ENCODE results near the gene PRDX2. TPM values are rescaled to one million over a fixed set of nuclear protein-coding genes. Genes with fewer than 3 reads are reported as not detected.

PRDX2 gene
- total RNA-seq, 6 experiments from 2014 or later = 164 to 466 (median 202) TPM

- intact Hi-C loops (cut with DNase I) = no loop called here
- no peaks in the 10 kb centered on the region for H3K36me3 ChIP-seq
- WGBS (ENCODE audit: insufficient coverage, low coverage, low lambda C conversion rate, missing lambda C conversion rate) = 2% methylated on average over 21 of the region's 81 CpGs
- peaks cover 0 to 33% (median 17%) of the 10 kb centered on the region in 4 donors for H3K4me1 ChIP-seq
- H3K9me3 ChIP-seq = no peaks in the 10 kb centered on the region
- H3K4me3 ChIP-seq = peak overlapping the region; percentile 73 to 90 (median 81)
- no peaks in the 10 kb centered on the region for H3K27me3 ChIP-seq
- TF ChIP-seq POLR2A (IDR thresholded peaks at IDR 0.05) (peak; percentile 91), CTCF (IDR thresholded peaks at IDR 0.05) (no peak)
- H3K27ac ChIP-seq = peak overlapping the region; percentile 96 to 100 (median 99)
- ATAC-seq = peak; percentile 29 to 58 (median 52)
- DNase-seq = peak; percentile 96 to 97 (median 97)
Observed at GRCh38 chr19:12793290-12794195, 8.1 kb downstream of the PRDX2 start.

GRCh38 chr19:12792853-12793289 is 8.7 kb downstream of the PRDX2 start:
- Histone ChIP-seq H3K36me3 (no peaks in the 10 kb centered on the region), H3K4me3 (peak overlapping the region; percentile 73 to 90 (median 81)), H3K9me3 (no peaks in the 10 kb centered on the region), H3K27me3 (no peaks in the 10 kb centered on the region), H3K27ac (peak overlapping the region; percentile 96 to 100 (median 99)), H3K4me1 (peaks cover 0 to 40% (median 21%) of the 10 kb centered on the region in 4 donors)
- no peak for DNase-seq
- TF ChIP-seq CTCF (IDR thresholded peaks at IDR 0.05) (no peak), POLR2A (IDR thresholded peaks at IDR 0.05) (no peak)
- intact Hi-C loops (cut with DNase I) = no loop called here
- WGBS (ENCODE audit: insufficient coverage, low coverage, low lambda C conversion rate, missing lambda C conversion rate) = under 1% methylated on average over 19 of the region's 22 CpGs
- no peak for ATAC-seq

- peak; percentile 69 to 86 (median 80) for DNase-seq
- peak in 1 of 4 donors; percentile 2 for ATAC-seq
- H3K36me3 ChIP-seq = no peaks in the 10 kb centered on the region
- TF ChIP-seq CTCF (IDR thresholded peaks at IDR 0.05) (no peak), POLR2A (IDR thresholded peaks at IDR 0.05) (peak; percentile 52)
- peaks cover 0 to 40% (median 22%) of the 10 kb centered on the region in 4 donors for H3K4me1 ChIP-seq
- intact Hi-C loops (cut with DNase I) = no loop called here
- peak overlapping the region; percentile 96 to 100 (median 99) for H3K27ac ChIP-seq
- H3K4me3 ChIP-seq = peak overlapping the region; percentile 73 to 90 (median 81)
- H3K27me3 ChIP-seq = no peaks in the 10 kb centered on the region
- H3K9me3 ChIP-seq = no peaks in the 10 kb centered on the region
- WGBS (ENCODE audit: insufficient coverage, low coverage, low lambda C conversion rate, missing lambda C conversion rate) = 0% methylated on average over 2 of the region's 84 CpGs
Observed at GRCh38 chr19:12792051-12792852, 9.3 kb downstream of the PRDX2 start.

- Histone ChIP-seq H3K4me3 (peak within 1 kb of the TSS; percentile 73 to 90 (median 81)), H3K27ac (peak within 1 kb of the TSS; percentile 96 to 100 (median 99)), H3K36me3 (no peaks in the 10 kb centered on the region), H3K27me3 (no peaks in the 10 kb centered on the region), H3K4me1 (peaks cover 0 to 40% (median 21%) of the 10 kb centered on the region in 4 donors), H3K9me3 (no peaks in the 10 kb centered on the region)
- intact Hi-C loops (cut with DNase I) = no loop called here
- ATAC-seq (peak; percentile 44 to 63 (median 56)), DNase-seq (peak; percentile 99)
- WGBS (ENCODE audit: insufficient coverage, low coverage, low lambda C conversion rate, missing lambda C conversion rate) = 0% methylated on average over 5 of the region's 73 CpGs
- TF ChIP-seq CTCF (IDR thresholded peaks at IDR 0.05) = peak in 2 of 4 donors; percentile 4 to 15
- peak; percentile 100 for TF ChIP-seq POLR2A (IDR thresholded peaks at IDR 0.05)
Observed at GRCh38 chr19:12791345-12792050, 10.1 kb downstream of the PRDX2 start, which contains the start of gene JUNB. Gene JUNB, plus strand, starts transcription at chr19:12791486. Its CDS starts 286 bp downstream, at chr19:12791772.
